ENCODE data around the gene SLC5A1. TPM values are rescaled to one million over a fixed set of nuclear protein-coding genes. Genes with fewer than 3 reads are reported as not detected.

SLC5A1 gene
- total and polyA plus RNA-seq, 10 donors = 0.24 to 12.9 (median 1.9) TPM

DNA sequence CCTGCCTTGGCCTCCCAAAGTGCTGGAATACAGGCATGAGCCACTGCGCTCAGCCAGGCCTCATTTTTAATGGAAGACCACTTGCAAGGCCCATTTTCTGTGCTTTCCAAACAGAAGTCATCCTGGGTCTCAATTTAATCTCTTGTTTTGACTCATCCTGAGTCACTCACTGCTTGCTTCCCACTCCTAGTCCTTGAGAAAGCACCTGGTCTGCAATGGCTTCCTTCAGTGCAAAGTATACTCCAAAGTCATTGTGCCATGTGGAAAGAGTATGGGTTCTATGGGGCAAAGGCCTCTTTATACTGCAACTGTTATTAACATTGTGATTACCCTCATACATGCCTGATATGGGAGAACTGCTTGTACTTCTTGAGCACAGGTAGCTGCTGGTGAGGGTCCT is 18.3 kb upstream of the SLC5A1 start:
- no peak for DNase-seq
- Histone ChIP-seq H3K27ac (no peak overlapping the region), H3K36me3 (no peaks in the 10 kb centered on the region), H3K27me3 (replicated peaks in 1 of 7) (peaks cover 0 to 14% (median 0%) of the 10 kb centered on the region in 7 donors), H3K4me3 (no peak overlapping the region), H3K4me1 (no peaks in the 10 kb centered on the region), H3K9me3 (no peaks in the 10 kb centered on the region)
- TF ChIP-seq POLR2AphosphoS5 (IDR thresholded peaks at IDR 0.05) (no peak), POLR2A (IDR thresholded peaks at IDR 0.05) (no peak)
- TF ChIP-seq, protein P1, sequence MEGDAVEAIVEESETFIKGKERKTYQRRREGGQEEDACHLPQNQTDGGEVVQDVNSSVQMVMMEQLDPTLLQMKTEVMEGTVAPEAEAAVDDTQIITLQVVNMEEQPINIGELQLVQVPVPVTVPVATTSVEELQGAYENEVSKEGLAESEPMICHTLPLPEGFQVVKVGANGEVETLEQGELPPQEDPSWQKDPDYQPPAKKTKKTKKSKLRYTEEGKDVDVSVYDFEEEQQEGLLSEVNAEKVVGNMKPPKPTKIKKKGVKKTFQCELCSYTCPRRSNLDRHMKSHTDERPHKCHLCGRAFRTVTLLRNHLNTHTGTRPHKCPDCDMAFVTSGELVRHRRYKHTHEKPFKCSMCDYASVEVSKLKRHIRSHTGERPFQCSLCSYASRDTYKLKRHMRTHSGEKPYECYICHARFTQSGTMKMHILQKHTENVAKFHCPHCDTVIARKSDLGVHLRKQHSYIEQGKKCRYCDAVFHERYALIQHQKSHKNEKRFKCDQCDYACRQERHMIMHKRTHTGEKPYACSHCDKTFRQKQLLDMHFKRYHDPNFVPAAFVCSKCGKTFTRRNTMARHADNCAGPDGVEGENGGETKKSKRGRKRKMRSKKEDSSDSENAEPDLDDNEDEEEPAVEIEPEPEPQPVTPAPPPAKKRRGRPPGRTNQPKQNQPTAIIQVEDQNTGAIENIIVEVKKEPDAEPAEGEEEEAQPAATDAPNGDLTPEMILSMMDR (IDR thresholded peaks at IDR 0.05 in 8 of 11, conservative IDR thresholded peaks at IDR 0.05 in 3 of 11) = no peak
- intact Hi-C loops (cut with DNase I; ENCODE audit: low total_unique reads) = no loop called here
- 85 to 100% (median 92%) methylated on average over 1 of the region's 1 CpG for WGBS, 5 donors

DNA sequence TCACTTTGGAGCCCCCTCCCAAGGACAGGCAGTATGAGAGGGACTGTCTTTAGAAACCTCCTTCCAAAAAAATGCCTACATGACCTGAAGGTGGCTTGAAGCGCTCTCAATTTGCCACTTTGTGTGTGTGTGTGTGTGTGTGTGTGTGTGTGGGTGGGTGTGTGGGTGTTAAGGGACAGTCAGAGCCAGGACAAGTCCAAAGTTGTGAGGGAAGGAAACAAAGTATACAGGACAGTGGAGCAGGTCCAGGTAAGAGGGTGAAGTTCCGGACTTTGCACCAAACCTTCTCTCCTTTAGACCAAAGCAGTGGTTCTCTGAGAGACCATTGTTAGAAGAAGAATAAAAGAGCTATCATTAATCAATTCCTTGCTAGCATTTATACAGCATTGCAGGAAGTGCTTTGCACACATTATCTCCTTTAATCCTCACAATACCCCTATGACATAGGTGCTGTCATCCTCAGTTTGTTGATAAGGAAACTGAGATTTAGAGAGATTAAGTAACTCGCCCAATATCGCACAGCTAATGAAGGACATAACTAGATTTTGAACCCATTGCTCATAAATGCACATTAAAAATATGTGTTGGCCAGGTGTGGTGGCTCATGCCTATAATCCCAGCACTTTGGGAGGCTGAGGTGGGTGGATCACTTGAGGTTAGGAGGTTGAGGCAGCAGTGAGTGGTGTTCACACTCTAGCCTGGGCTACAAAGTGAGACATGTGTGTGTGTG is 12.4 kb upstream of the SLC5A1 start:
- intact Hi-C loops (cut with DNase I; ENCODE audit: low total_unique reads) = no loop called here

DNA sequence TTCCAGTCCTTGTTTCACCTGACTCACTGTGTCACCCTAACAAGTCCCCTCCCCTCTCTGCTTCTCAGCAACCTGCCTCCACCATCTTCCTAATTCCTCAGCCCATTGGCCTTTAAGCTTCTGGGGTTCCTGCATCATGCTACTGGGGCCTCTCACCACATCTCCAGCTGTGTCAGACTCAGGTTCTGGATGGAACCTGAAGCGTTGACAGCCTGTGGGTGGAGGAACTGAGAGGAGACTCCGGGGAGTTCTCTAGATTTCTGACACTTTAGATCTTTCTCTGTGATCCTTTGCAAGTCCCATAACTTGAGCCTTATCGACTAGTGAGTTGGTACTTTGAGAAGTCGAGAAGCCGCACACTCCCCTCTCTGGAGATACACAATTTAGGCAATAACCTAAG is 11.6 kb upstream of the SLC5A1 start:
- Histone ChIP-seq H3K4me1 (no peaks in the 10 kb centered on the region), H3K4me3 (no peak overlapping the region), H3K9me3 (no peaks in the 10 kb centered on the region), H3K27ac (no peak overlapping the region), H3K36me3 (no peaks in the 10 kb centered on the region), H3K27me3 (replicated peaks in 1 of 7) (peaks cover 0 to 4% (median 0%) of the 10 kb centered on the region in 7 donors)
- TF ChIP-seq POLR2A (IDR thresholded peaks at IDR 0.05) (no peak), POLR2AphosphoS5 (IDR thresholded peaks at IDR 0.05) (no peak)
- TF ChIP-seq, protein P1 (IDR thresholded peaks at IDR 0.05 in 8 of 11, conservative IDR thresholded peaks at IDR 0.05 in 3 of 11) = no peak
- 81 to 95% (median 89%) methylated on average over 5 of the region's 5 CpGs for WGBS, 5 donors
- DNase-seq = no peak
- intact Hi-C loops (cut with DNase I; ENCODE audit: low total_unique reads) = no loop called here

More for the DNA sequence above, 12.4 kb upstream of the SLC5A1 start:
- no peak overlapping the region for H3K4me3 ChIP-seq
- H3K36me3 ChIP-seq = no peaks in the 10 kb centered on the region
- peaks cover 0 to 7% (median 0%) of the 10 kb centered on the region in 7 donors for H3K27me3 ChIP-seq (replicated peaks in 1 of 7)
- DNase-seq = no peak
- no peaks in the 10 kb centered on the region for H3K9me3 ChIP-seq
- no peak overlapping the region for H3K27ac ChIP-seq
- WGBS, 5 donors = 89 to 96% (median 93%) methylated on average over 4 of the region's 4 CpGs
- H3K4me1 ChIP-seq = no peaks in the 10 kb centered on the region
- TF ChIP-seq, protein P1 (IDR thresholded peaks at IDR 0.05 in 8 of 11, conservative IDR thresholded peaks at IDR 0.05 in 3 of 11) = no peak
- TF ChIP-seq POLR2AphosphoS5 (IDR thresholded peaks at IDR 0.05) = no peak

DNA sequence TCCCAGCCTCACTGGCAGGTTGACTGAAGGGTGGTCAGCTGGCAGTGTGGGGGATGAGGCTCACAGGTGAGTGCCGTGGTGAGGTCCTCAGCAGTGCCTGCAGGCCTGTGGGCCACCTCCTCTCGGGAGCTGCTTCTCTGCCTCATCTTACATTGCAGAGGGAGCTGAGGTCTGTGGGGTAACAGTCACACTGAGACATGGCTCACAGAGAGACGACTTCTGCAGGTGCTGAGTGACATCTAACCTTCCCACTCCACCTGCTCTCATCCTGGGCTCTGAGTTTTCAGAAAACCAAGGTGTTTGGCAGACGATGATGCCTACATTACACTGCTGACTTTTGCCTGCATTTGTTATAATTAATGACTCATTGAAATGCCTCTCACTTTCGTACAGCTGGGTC is 8.8 kb upstream of the SLC5A1 start:
- intact Hi-C loops (cut with DNase I; ENCODE audit: low total_unique reads) = no loop called here
- no peak overlapping the region for H3K27ac ChIP-seq
- no peaks in the 10 kb centered on the region for H3K36me3 ChIP-seq
- 71 to 91% (median 75%) methylated on average over 5 of the region's 5 CpGs for WGBS, 5 donors
- no peak overlapping the region for H3K4me3 ChIP-seq
- peaks cover 0 to 6% (median 0%) of the 10 kb centered on the region in 7 donors for H3K27me3 ChIP-seq (replicated peaks in 1 of 7)
- no peak for DNase-seq
- TF ChIP-seq POLR2A (IDR thresholded peaks at IDR 0.05) (no peak), POLR2AphosphoS5 (IDR thresholded peaks at IDR 0.05) (no peak)
- TF ChIP-seq, protein P1 (IDR thresholded peaks at IDR 0.05 in 8 of 11, conservative IDR thresholded peaks at IDR 0.05 in 3 of 11) = no peak
- H3K4me1 ChIP-seq = no peaks in the 10 kb centered on the region
- H3K9me3 ChIP-seq = no peaks in the 10 kb centered on the region

All from spleen (tissue), 11 donors.